ENCODE results near the gene REL. TPM values are rescaled to one million over a fixed set of nuclear protein-coding genes. Genes with fewer than 3 reads are reported as not detected.

Gene REL
- total RNA-seq, 1 donor: 211 TPM

GRCh38 chr2:60958800-60959199, 77.4 kb downstream of the REL start:
- Histone ChIP-seq H3K4me1 (ENCODE audit: insufficient read depth, low read length) (peaks cover 12% of the 10 kb centered on the region), H3K9me3 (ENCODE audit: low read depth, low read length) (no peaks in the 10 kb centered on the region), H3K4me3 (ENCODE audit: low read length) (no peak overlapping the region), H3K27me3 (ENCODE audit: insufficient read depth, low read length) (no peaks in the 10 kb centered on the region)

DNA sequence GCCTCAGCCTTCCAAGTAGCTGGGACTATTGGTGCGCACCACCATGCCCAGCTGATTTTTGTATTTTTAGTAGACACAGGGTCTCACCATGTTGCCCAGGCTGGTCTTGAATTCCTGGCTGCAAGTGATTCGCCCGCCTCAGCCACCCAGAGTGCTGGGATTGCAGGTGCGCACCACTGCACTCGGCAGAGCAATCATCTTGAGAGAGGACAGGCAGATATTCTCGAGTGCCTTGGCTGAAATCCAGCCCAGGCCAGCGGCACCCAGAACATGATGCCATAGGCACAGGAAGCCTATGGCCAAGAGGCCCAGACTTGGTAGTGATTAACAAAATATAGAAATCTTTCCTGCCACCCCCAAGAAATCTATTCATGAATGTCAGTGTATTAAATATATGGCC, 78.1 kb downstream of the REL start:
- no peaks in the 10 kb centered on the region for H3K27me3 ChIP-seq (ENCODE audit: insufficient read depth, low read length)
- H3K4me3 ChIP-seq (ENCODE audit: low read length): no peak overlapping the region
- peaks cover 6% of the 10 kb centered on the region for H3K4me1 ChIP-seq (ENCODE audit: insufficient read depth, low read length)
- no peaks in the 10 kb centered on the region for H3K9me3 ChIP-seq (ENCODE audit: low read depth, low read length)

DNA sequence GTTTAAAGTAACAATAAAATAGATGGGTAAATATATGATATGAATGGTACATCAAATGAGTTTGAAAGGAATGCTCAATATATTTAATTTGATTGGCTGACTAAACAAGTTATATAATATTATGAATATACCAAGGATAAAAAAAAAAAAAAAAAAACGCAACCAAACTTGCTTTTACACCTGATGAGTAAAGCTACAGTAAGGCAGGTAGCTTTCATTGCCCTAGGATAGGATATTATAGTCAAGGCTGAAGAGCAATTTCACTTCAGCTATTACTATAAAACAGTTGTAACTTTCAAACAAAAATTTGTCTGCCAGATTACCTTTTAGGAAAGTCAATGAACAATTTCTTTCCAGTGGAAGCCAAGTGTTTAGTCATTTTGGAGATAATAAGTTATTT, 79.3 kb downstream of the REL start:
- Histone ChIP-seq H3K4me1 (ENCODE audit: insufficient read depth, low read length) (peaks cover 10% of the 10 kb centered on the region), H3K27me3 (ENCODE audit: insufficient read depth, low read length) (no peaks in the 10 kb centered on the region), H3K4me3 (ENCODE audit: low read length) (no peak overlapping the region)

DNA sequence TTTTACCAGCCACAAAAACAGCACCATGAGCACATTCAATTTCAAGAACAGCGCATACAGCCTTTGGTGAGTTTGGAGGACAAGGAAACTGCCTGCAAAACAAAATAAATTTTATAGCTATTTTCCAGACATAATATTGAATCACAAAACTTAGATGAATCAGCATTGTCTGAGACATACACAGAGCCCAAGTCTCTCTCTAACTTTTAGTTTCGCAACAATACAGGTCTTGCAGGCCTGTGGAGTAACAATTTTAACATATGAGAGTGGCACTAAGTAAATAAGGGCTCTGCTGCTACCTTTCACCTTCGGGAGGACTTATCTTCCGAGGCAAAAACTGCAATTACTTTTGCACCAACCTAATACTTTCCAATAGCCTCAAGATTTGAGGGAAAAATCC, 80.1 kb downstream of the REL start:
- Histone ChIP-seq H3K27me3 (ENCODE audit: insufficient read depth, low read length) (no peaks in the 10 kb centered on the region), H3K4me1 (ENCODE audit: insufficient read depth, low read length) (peaks cover 10% of the 10 kb centered on the region), H3K4me3 (ENCODE audit: low read length) (no peak overlapping the region), H3K9me3 (ENCODE audit: low read depth, low read length) (no peaks in the 10 kb centered on the region)

More for the DNA sequence above, 79.3 kb downstream of the REL start:
- H3K9me3 ChIP-seq (ENCODE audit: low read depth, low read length): no peaks in the 10 kb centered on the region

GRCh38 chr2:60962528-60962927, 81.2 kb downstream of the REL start:
- no peaks in the 10 kb centered on the region for H3K9me3 ChIP-seq (ENCODE audit: low read depth, low read length)
- H3K4me3 ChIP-seq (ENCODE audit: low read length): no peak overlapping the region
- peaks cover 13% of the 10 kb centered on the region for H3K4me1 ChIP-seq (ENCODE audit: insufficient read depth, low read length)
- no peaks in the 10 kb centered on the region for H3K27me3 ChIP-seq (ENCODE audit: insufficient read depth, low read length)

GRCh38 chr2:60963190-60963589, 81.8 kb downstream of the REL start:
- no peak overlapping the region for H3K4me3 ChIP-seq (ENCODE audit: low read length)
- H3K27me3 ChIP-seq (ENCODE audit: insufficient read depth, low read length): no peaks in the 10 kb centered on the region
- peaks cover 13% of the 10 kb centered on the region for H3K4me1 ChIP-seq (ENCODE audit: insufficient read depth, low read length)
- H3K9me3 ChIP-seq (ENCODE audit: low read depth, low read length): no peaks in the 10 kb centered on the region

GRCh38 chr2:60964651-60965498, 83.5 kb downstream of the REL start:
- Histone ChIP-seq H3K9me3 (ENCODE audit: low read depth, low read length) (no peaks in the 10 kb centered on the region), H3K4me3 (ENCODE audit: low read length) (no peak overlapping the region), H3K4me1 (ENCODE audit: insufficient read depth, low read length) (peaks cover 13% of the 10 kb centered on the region), H3K27me3 (ENCODE audit: insufficient read depth, low read length) (no peaks in the 10 kb centered on the region)

DNA sequence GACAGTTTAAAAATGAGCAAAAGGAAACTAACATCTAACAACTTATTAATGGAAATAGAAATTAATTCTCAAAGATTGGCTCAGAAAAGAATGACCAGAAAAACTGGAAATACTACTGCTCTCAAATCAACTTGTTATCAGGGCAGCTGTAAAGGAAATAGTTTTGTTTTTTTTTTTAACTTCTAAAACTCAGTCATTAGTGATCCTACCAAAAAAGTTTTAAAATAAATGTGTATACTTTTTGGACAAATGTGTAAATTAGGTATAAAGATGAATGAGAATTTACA, 84.1 kb downstream of the REL start:
- H3K27me3 ChIP-seq (ENCODE audit: insufficient read depth, low read length): no peaks in the 10 kb centered on the region
- no peaks in the 10 kb centered on the region for H3K9me3 ChIP-seq (ENCODE audit: low read depth, low read length)
- H3K4me1 ChIP-seq (ENCODE audit: insufficient read depth, low read length): peaks cover 13% of the 10 kb centered on the region
- H3K4me3 ChIP-seq (ENCODE audit: low read length): no peak overlapping the region

DNA sequence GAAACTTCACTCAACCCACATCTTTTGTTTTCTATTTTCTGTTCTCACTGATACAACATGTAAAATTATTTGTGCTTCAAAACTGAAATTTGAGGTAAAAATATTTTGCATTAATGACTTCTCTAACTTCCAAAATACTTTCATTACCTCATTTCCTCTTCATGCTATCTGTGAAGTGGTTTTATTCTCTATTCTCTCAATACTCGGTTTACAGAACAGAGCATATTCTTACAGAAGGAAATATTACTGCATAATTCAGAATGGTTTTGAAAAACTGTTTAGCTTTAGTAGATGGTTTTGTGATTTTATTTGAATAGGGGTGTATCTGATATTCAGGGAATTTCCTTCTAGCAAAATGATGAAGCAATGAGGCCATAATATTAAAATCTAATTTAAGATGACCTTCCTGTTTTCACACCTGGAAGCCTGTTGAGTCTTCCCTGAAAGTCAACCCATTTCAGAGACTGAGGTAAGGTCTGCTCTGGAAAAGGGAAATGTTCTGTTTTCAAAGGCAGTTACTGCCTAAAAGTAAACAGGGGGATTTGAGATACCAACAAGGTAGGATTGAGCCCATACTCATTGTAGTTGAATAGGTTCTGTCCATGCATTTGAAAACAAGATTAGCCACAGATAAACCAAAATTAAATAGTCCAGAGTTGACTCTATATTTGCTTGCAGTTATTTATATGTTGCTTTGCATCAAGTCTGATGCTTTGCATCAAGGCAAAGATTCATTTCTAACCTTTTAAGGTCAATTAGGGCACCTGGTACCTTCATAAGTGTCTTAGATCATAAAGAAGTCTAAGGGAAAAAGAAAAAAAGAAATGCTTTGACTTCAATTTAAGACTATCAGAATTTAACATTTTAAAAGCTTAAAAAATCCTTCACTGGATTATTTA, 85.4 kb downstream of the REL start:
- Histone ChIP-seq H3K27me3 (ENCODE audit: insufficient read depth, low read length) (no peaks in the 10 kb centered on the region), H3K4me3 (ENCODE audit: low read length) (no peak overlapping the region), H3K4me1 (ENCODE audit: insufficient read depth, low read length) (peaks cover 12% of the 10 kb centered on the region), H3K9me3 (ENCODE audit: low read depth, low read length) (no peaks in the 10 kb centered on the region)

DNA sequence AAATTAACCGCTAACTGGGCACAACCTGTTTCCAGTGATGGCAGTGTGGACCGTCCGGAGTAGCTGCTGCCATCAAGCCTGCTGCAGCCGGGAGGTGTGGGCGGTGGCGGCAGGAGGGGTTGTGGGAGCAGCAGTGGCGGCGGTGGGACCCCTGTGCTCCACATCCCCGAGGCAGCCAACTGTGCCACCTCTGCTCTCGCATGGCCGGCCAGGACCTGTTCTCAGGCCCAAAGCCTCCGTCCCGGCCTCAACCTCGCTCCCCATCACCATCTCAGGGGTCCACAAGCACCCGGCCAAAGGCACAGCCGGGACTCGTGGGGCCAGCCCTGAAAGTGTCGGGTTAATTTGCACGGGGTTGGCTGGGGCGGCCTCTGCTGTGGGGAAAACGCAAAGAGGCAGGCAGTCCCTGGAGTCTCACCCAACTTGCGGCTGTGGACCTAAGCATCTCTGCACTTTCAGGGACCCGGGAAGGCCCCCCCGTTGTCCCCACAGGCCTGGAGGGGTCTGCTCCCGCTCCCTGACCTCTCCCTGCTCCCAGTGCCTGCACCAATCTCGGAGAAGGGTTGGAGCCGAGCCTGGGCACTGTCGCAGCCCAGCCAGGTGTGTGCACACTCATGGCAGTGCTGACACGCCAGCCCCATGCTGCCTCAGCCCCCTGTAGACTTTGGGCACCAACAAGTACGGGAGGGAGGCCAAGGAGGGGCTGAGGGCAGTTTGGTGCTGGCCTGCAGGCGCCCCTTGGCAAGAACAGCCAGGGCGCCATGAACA, 91.7 kb downstream of the REL start:
- Histone ChIP-seq H3K27me3 (ENCODE audit: insufficient read depth, low read length) (no peaks in the 10 kb centered on the region), H3K4me1 (ENCODE audit: insufficient read depth, low read length) (peaks cover 5% of the 10 kb centered on the region), H3K9me3 (ENCODE audit: low read depth, low read length) (no peaks in the 10 kb centered on the region), H3K4me3 (ENCODE audit: low read length) (no peak overlapping the region)

DNA sequence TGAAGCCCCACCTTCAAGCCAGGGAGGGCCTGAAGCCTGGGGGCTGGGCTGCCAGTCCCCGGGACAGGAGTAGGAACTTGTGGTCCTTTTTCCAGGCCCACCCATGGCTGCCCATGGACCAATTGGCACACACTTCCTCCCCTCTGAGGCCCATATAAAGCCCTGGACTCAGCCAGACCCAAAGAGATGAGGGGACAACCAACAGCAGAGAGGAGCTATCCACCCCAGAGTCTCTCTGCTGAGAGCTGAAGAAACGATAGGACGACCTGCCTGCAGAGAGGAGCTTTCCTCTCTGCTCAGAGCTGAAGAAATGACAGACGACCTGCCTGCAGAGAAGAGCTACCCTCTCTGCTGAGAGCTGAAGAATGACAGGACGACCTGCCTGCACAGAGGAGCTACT, 92.3 kb downstream of the REL start:
- H3K27me3 ChIP-seq (ENCODE audit: insufficient read depth, low read length): no peaks in the 10 kb centered on the region
- H3K4me1 ChIP-seq (ENCODE audit: insufficient read depth, low read length): peaks cover 6% of the 10 kb centered on the region
- H3K4me3 ChIP-seq (ENCODE audit: low read length): no peak overlapping the region
- H3K9me3 ChIP-seq (ENCODE audit: low read depth, low read length): no peaks in the 10 kb centered on the region

GRCh38 chr2:60974652-60975051, 93.3 kb downstream of the REL start:
- H3K4me3 ChIP-seq (ENCODE audit: low read length): no peak overlapping the region
- H3K4me1 ChIP-seq (ENCODE audit: insufficient read depth, low read length): peaks cover 14% of the 10 kb centered on the region
- H3K27me3 ChIP-seq (ENCODE audit: insufficient read depth, low read length): no peaks in the 10 kb centered on the region
- H3K9me3 ChIP-seq (ENCODE audit: low read depth, low read length): no peaks in the 10 kb centered on the region
